DOHH2 (cell line): ENCODE data around the gene FNIP2.

Experiments
- H3F3A ChIP-seq: fragments of 200-600 bp; sonication (generic), shearing (Covaris generic); 2 replicates; pipeline ENCODE4 v1.6.0; 2016; ENCODE audit warnings: antibody characterized with exemption, mild to moderate bottlenecking; ENCODE audit not compliant: control insufficient read depth, insufficient read depth
- H3K27ac ChIP-seq: fragments of 200-600 bp; sonication (generic); 2 replicates; pipeline ENCODE4 v1.5.1; 2014; ENCODE audit warnings: low read depth, mild to moderate bottlenecking, low read length, moderate library complexity
- H3K27me3 ChIP-seq: fragments of 200-600 bp; sonication (generic); 2 replicates; pipeline ENCODE4 v1.6.1; 2014; ENCODE audit warnings: mild to moderate bottlenecking, low read length, mixed read lengths; ENCODE audit not compliant: control insufficient read depth
- H3K36me3 ChIP-seq: fragments of 200-600 bp; sonication (generic); 2 replicates; pipeline ENCODE4 v1.6.1; 2014; ENCODE audit warnings: mild to moderate bottlenecking, low read length, moderate library complexity, mixed read lengths; ENCODE audit not compliant: control insufficient read depth
- H3K4me1 ChIP-seq: fragments of 200-600 bp; sonication (generic); 2 replicates; pipeline ENCODE4 v1.6.1; 2014; ENCODE audit warnings: mild to moderate bottlenecking, low read length, mixed read lengths; ENCODE audit not compliant: control insufficient read depth
- H3K4me2 ChIP-seq: fragments of 200-600 bp; sonication (generic); 2 replicates; pipeline ENCODE4 v1.6.0; 2014; ENCODE audit warnings: mild to moderate bottlenecking, low read length, moderate library complexity
- H3K4me3 ChIP-seq: fragments of 200-600 bp; sonication (generic); 2 replicates; pipeline ENCODE4 v1.5.1; 2014; ENCODE audit warnings: mild to moderate bottlenecking, low read length, mixed read lengths
- H3K79me2 ChIP-seq: fragments of 200-600 bp; sonication (generic); 2 replicates; pipeline ENCODE4 v1.6.1; 2014; ENCODE audit warnings: mild to moderate bottlenecking, low read length, mixed read lengths; ENCODE audit not compliant: control insufficient read depth
- H3K9me2 ChIP-seq: fragments of 200-600 bp; sonication (generic); replicated peaks from 2 replicates; pipeline ENCODE4 v1.6.1; 2014; ENCODE audit warnings: mild to moderate bottlenecking, low read length, mixed read lengths; ENCODE audit not compliant: control insufficient read depth
- H3K9me3 ChIP-seq: fragments of 200-600 bp; sonication (generic); 2 replicates; pipeline ENCODE4 v1.6.1; 2014; ENCODE audit warnings: antibody characterized with exemption, low read length, mixed read lengths; ENCODE audit not compliant: control insufficient read depth, insufficient read depth
- H4K20me1 ChIP-seq: fragments of 200-600 bp; sonication (generic); 2 replicates; pipeline ENCODE4 v1.6.0; 2014; ENCODE audit warnings: low read depth, mild to moderate bottlenecking, antibody characterized with exemption, low read length, moderate library complexity; ENCODE audit not compliant: control insufficient read depth, insufficient read depth
- CTCF ChIP-seq: fragments of 200-600 bp; sonication (generic); IDR thresholded peaks from one replicate; pipeline ENCODE4 v1.5.1; 2014; ENCODE audit warnings: antibody characterized with exemption, mild to moderate bottlenecking, low read depth, low read length; ENCODE audit not compliant: poor library complexity, severe bottlenecking
- EZH2phosphoT487 ChIP-seq: fragments of 200-600 bp; sonication (generic); IDR thresholded peaks from 2 replicates; pipeline ENCODE4 v1.6.1; 2017; ENCODE audit warnings: borderline replicate concordance, mild to moderate bottlenecking, antibody characterized with exemption, low read length, moderate library complexity, mixed read lengths

The FNIP2 gene

GRCh38 chr4:158934996-158935669, 166.3 kb downstream of the FNIP2 start:
- no peaks in the 10 kb centered on the region for H3K36me3 ChIP-seq
- no peaks in the 10 kb centered on the region for H3K79me2 ChIP-seq
- H3K9me2 ChIP-seq, result no peaks in the 10 kb centered on the region
- H3K4me1 ChIP-seq, result no peaks in the 10 kb centered on the region
- no peaks in the 10 kb centered on the region for H4K20me1 ChIP-seq
- H3K27ac ChIP-seq, result no peak overlapping the region
- TF ChIP-seq EZH2phosphoT487 (no peak), CTCF (no peak)
- H3K4me2 ChIP-seq, result no peak overlapping the region
- no peaks in the 10 kb centered on the region for H3K27me3 ChIP-seq
- no peaks in the 10 kb centered on the region for H3F3A ChIP-seq
- H3K9me3 ChIP-seq, result no peaks in the 10 kb centered on the region
- no peak overlapping the region for H3K4me3 ChIP-seq

GRCh38 chr4:158936238-158936637, 167.4 kb downstream of the FNIP2 start:
- no peak overlapping the region for H3K27ac ChIP-seq
- H3K36me3 ChIP-seq, result no peaks in the 10 kb centered on the region
- H3K9me3 ChIP-seq, result no peaks in the 10 kb centered on the region
- H3F3A ChIP-seq, result no peaks in the 10 kb centered on the region
- H3K9me2 ChIP-seq, result no peaks in the 10 kb centered on the region
- no peak for TF ChIP-seq CTCF
- TF ChIP-seq EZH2phosphoT487, result no peak
- H3K4me3 ChIP-seq, result no peak overlapping the region
- no peaks in the 10 kb centered on the region for H3K4me1 ChIP-seq
- H3K4me2 ChIP-seq, result no peak overlapping the region
- no peaks in the 10 kb centered on the region for H3K27me3 ChIP-seq
- H4K20me1 ChIP-seq, result no peaks in the 10 kb centered on the region
- no peaks in the 10 kb centered on the region for H3K79me2 ChIP-seq

- H3K4me1 ChIP-seq, result no peaks in the 10 kb centered on the region
- H3K4me2 ChIP-seq, result no peak overlapping the region
- TF ChIP-seq CTCF (no peak), EZH2phosphoT487 (no peak)
- no peaks in the 10 kb centered on the region for H3K27me3 ChIP-seq
- H3K79me2 ChIP-seq, result no peaks in the 10 kb centered on the region
- no peaks in the 10 kb centered on the region for H3K9me3 ChIP-seq
- no peak overlapping the region for H3K4me3 ChIP-seq
- H3K36me3 ChIP-seq, result no peaks in the 10 kb centered on the region
- H3F3A ChIP-seq, result no peaks in the 10 kb centered on the region
- no peaks in the 10 kb centered on the region for H3K9me2 ChIP-seq
- no peaks in the 10 kb centered on the region for H4K20me1 ChIP-seq
- H3K27ac ChIP-seq, result no peak overlapping the region
Measured at GRCh38 chr4:158938220-158939044, 169.6 kb downstream of the FNIP2 start.
